Stimulated activated CD4-positive, alpha-beta T cell treated with anti-CD3 and anti-CD28 coated beads, Interleukin-1b, Interleukin-23, amount 100 ng/mL, for 4 hours (primary cell): Measurements from ENCODE around the gene KCNQ1.
A peak's percentile ranks its signal among the peaks of the same experiment; 100 is the strongest.

ENCODE experiments used
- DNase-seq, 2 donors: peaks; one replicate each; pipeline ENCODE4 v3.0.0-alpha.2; 2020; ENCODE audit warnings: low read depth in 2 of 2

The KCNQ1 gene

GRCh38 chr11:2881076-2881980, 436.5 kb downstream of the KCNQ1 start:
- no peak for DNase-seq

GRCh38 chr11:2881981-2882375, 437.2 kb downstream of the KCNQ1 start:
- no peak for DNase-seq

- DNase-seq, result no peak
These were observed 437.7 kb downstream of the KCNQ1 start for GRCh38 chr11:2882396-2883110.

- DNase-seq, result no peak
These were observed 438.8 kb downstream of the KCNQ1 start for GRCh38 chr11:2883640-2883978.

- no peak for DNase-seq
These were observed 439.4 kb downstream of the KCNQ1 start for GRCh38 chr11:2883979-2884815.

GRCh38 chr11:2885017-2885677, 440.3 kb downstream of the KCNQ1 start:
- DNase-seq, result no peak

GRCh38 chr11:2885678-2886081, 440.9 kb downstream of the KCNQ1 start, which contains the start of gene CDKN1C:
Gene CDKN1C (minus strand): TSS chr11:2885775. CDS start chr11:2885456, 319 bp downstream.
- peak; percentile 74 to 77 for DNase-seq

- no peak for DNase-seq
These were observed 441.5 kb downstream of the KCNQ1 start for GRCh38 chr11:2886191-2886894.

- no peak for DNase-seq
These were observed 442.1 kb downstream of the KCNQ1 start for GRCh38 chr11:2886936-2887335.

- DNase-seq, result no peak
These were observed 442.8 kb downstream of the KCNQ1 start for GRCh38 chr11:2887515-2888195.

- DNase-seq, result peak; percentile 78 to 87
These were observed 443.6 kb downstream of the KCNQ1 start for GRCh38 chr11:2888266-2888968.

- no peak for DNase-seq
These were observed 444.8 kb downstream of the KCNQ1 start for GRCh38 chr11:2889362-2890273.

- no peak for DNase-seq
These were observed 445.9 kb downstream of the KCNQ1 start for GRCh38 chr11:2890466-2891294.

GRCh38 chr11:2891326-2892214, 446.8 kb downstream of the KCNQ1 start:
- DNase-seq, result no peak

GRCh38 chr11:2892215-2892966, 447.6 kb downstream of the KCNQ1 start:
- DNase-seq, result peak; percentile 51 to 61

- DNase-seq, result no peak
These were observed 448.2 kb downstream of the KCNQ1 start for GRCh38 chr11:2892967-2893528.
